Measurements from ENCODE around the gene KCNQ1.

KCNQ1 gene

GRCh38 chr11:2425506-2425905 lies 19.3 kb upstream of the KCNQ1 start:
- DNase-seq: no peak

GRCh38 chr11:2426221-2426620 lies 18.6 kb upstream of the KCNQ1 start:
- no peak for DNase-seq

GRCh38 chr11:2426826-2427521 lies 17.8 kb upstream of the KCNQ1 start:
- no peak for DNase-seq

- no peak for DNase-seq
These were observed 17.0 kb upstream of the KCNQ1 start for GRCh38 chr11:2427721-2428321.

GRCh38 chr11:2428322-2428795 lies 16.4 kb upstream of the KCNQ1 start:
- DNase-seq: peak; percentile 98

GRCh38 chr11:2431395-2431794 lies 13.4 kb upstream of the KCNQ1 start:
- DNase-seq: no peak

GRCh38 chr11:2432171-2432621 lies 12.6 kb upstream of the KCNQ1 start:
- no peak for DNase-seq

GRCh38 chr11:2432628-2433071 lies 12.2 kb upstream of the KCNQ1 start:
- DNase-seq: no peak

- no peak for DNase-seq
These were observed 11.5 kb upstream of the KCNQ1 start for GRCh38 chr11:2433106-2433925.

- DNase-seq: no peak
These were observed 10.8 kb upstream of the KCNQ1 start for GRCh38 chr11:2434008-2434407.

GRCh38 chr11:2434506-2435255 lies 10.1 kb upstream of the KCNQ1 start:
- DNase-seq: no peak

GRCh38 chr11:2435288-2436012 lies 9.4 kb upstream of the KCNQ1 start:
- DNase-seq: no peak

GRCh38 chr11:2436013-2436520 lies 8.7 kb upstream of the KCNQ1 start:
- DNase-seq: no peak

GRCh38 chr11:2436521-2437031 lies 8.2 kb upstream of the KCNQ1 start:
- DNase-seq: no peak

GRCh38 chr11:2437516-2437915 lies 7.3 kb upstream of the KCNQ1 start:
- no peak for DNase-seq

GRCh38 chr11:2439820-2440219 lies 5.0 kb upstream of the KCNQ1 start:
- DNase-seq: no peak

GRCh38 chr11:2440646-2441045 lies 4.2 kb upstream of the KCNQ1 start:
- no peak for DNase-seq

- DNase-seq: no peak
These were observed 3.6 kb upstream of the KCNQ1 start for GRCh38 chr11:2441171-2441570.

GRCh38 chr11:2442589-2442988 lies 2.2 kb upstream of the KCNQ1 start:
- no peak for DNase-seq

GRCh38 chr11:2443406-2443805 lies 1.4 kb upstream of the KCNQ1 start:
- no peak for DNase-seq

Measured in activated CD8-positive, alpha-beta memory T cell treated with anti-CD3 and anti-CD28 coated beads, Interleukin-2, amount 50 U/mL, for 48 hours (primary cell).